ENCODE measurements around the gene OSBPL5. TPM values are rescaled to one million over a fixed set of nuclear protein-coding genes. Genes with fewer than 3 reads are reported as not detected.

OSBPL5 gene
- total RNA-seq, 1 experiment from 2014 or later = 115 TPM

GRCh38 chr11:3186166-3186953, 21.2 kb upstream of the OSBPL5 start:
- TF ChIP-seq, protein P1, sequence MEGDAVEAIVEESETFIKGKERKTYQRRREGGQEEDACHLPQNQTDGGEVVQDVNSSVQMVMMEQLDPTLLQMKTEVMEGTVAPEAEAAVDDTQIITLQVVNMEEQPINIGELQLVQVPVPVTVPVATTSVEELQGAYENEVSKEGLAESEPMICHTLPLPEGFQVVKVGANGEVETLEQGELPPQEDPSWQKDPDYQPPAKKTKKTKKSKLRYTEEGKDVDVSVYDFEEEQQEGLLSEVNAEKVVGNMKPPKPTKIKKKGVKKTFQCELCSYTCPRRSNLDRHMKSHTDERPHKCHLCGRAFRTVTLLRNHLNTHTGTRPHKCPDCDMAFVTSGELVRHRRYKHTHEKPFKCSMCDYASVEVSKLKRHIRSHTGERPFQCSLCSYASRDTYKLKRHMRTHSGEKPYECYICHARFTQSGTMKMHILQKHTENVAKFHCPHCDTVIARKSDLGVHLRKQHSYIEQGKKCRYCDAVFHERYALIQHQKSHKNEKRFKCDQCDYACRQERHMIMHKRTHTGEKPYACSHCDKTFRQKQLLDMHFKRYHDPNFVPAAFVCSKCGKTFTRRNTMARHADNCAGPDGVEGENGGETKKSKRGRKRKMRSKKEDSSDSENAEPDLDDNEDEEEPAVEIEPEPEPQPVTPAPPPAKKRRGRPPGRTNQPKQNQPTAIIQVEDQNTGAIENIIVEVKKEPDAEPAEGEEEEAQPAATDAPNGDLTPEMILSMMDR (IDR thresholded peaks at IDR 0.05; ENCODE audit: unreplicated experiment) = no peak

DNA sequence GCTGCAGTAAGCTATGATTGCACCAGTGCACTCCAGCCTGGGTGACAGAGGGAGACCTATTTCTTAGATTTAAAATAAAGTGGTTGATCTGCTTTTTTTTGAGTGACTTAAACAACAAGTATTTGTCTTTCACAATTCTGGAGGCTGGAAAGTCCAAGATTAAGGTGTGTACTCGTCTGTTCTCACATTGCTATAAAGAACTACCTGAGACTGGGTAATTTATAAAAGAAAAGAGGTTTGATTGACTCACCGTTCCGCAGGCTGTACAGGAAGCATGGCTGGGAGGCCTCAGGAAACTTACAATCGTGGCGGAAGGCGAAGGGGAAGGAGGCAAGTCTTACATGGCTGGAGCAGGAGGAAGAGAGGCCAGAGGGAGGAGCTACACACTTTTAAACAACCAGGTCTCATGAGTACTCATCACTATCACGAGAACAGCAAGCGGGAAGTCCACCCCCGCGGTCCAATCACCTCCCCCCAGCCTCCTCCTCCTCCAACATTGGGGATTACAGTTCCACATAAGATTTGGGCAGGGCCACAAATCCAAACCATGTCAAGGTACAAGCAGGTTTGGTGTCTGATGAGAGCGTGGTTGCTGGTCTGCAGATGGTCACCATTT, 19.7 kb upstream of the OSBPL5 start:
- TF ChIP-seq, protein P1 (IDR thresholded peaks at IDR 0.05; ENCODE audit: unreplicated experiment) = no peak
- DNase-seq (ENCODE audit: unreplicated experiment) = no peak
- intact Hi-C loops (cut with micrococcal nuclease) = no loop called here
- peaks cover 17% of the 10 kb centered on the region for H3K27me3 Mint-ChIP-seq (ENCODE audit: insufficient read depth, unreplicated experiment)
- H3K4me3 Mint-ChIP-seq (ENCODE audit: unreplicated experiment) = no peak overlapping the region
- POLR2A ChIA-PET = no interaction called here
- CTCF ChIA-PET = interaction anchor here (0.8 kb wide), 1 partner anchor 148 kb away, joined by 4 read pairs; no protein-coding TSS in a partner anchor
- no peaks in the 10 kb centered on the region for H3K4me1 Mint-ChIP-seq (ENCODE audit: insufficient read depth, unreplicated experiment)
- no TSS peak for BruUV-seq (replicated peaks)
- no peaks in the 10 kb centered on the region for H3K9me3 Mint-ChIP-seq (ENCODE audit: unreplicated experiment)
- H3K27ac Mint-ChIP-seq (ENCODE audit: low read depth, unreplicated experiment) = no peak overlapping the region
- no peaks in the 10 kb centered on the region for H3K36me3 Mint-ChIP-seq (ENCODE audit: insufficient read depth, unreplicated experiment)

More at GRCh38 chr11:3186166-3186953, 21.2 kb upstream of the OSBPL5 start:
- no peak for DNase-seq (ENCODE audit: unreplicated experiment)
- no peak overlapping the region for H3K4me3 Mint-ChIP-seq (ENCODE audit: unreplicated experiment)
- no peaks in the 10 kb centered on the region for H3K9me3 Mint-ChIP-seq (ENCODE audit: unreplicated experiment)
- BruUV-seq (replicated peaks) = no TSS peak
- peaks cover 17% of the 10 kb centered on the region for H3K27me3 Mint-ChIP-seq (ENCODE audit: insufficient read depth, unreplicated experiment)
- H3K36me3 Mint-ChIP-seq (ENCODE audit: insufficient read depth, unreplicated experiment) = no peaks in the 10 kb centered on the region
- intact Hi-C loops (cut with micrococcal nuclease) = no loop called here
- H3K4me1 Mint-ChIP-seq (ENCODE audit: insufficient read depth, unreplicated experiment) = no peaks in the 10 kb centered on the region
- H3K27ac Mint-ChIP-seq (ENCODE audit: low read depth, unreplicated experiment) = no peak overlapping the region
- POLR2A ChIA-PET = no interaction called here
- CTCF ChIA-PET = no interaction called here

GRCh38 chr11:3183523-3183922, 18.4 kb upstream of the OSBPL5 start:
- H3K27ac Mint-ChIP-seq (ENCODE audit: low read depth, unreplicated experiment) = no peak overlapping the region
- no peaks in the 10 kb centered on the region for H3K36me3 Mint-ChIP-seq (ENCODE audit: insufficient read depth, unreplicated experiment)
- ChIA-PET POLR2A (no interaction called here), CTCF (no interaction called here)
- TF ChIP-seq, protein P1 (IDR thresholded peaks at IDR 0.05; ENCODE audit: unreplicated experiment) = no peak
- no peak overlapping the region for H3K4me3 Mint-ChIP-seq (ENCODE audit: unreplicated experiment)
- no peaks in the 10 kb centered on the region for H3K4me1 Mint-ChIP-seq (ENCODE audit: insufficient read depth, unreplicated experiment)
- BruUV-seq (replicated peaks) = no TSS peak
- peaks cover 17% of the 10 kb centered on the region for H3K27me3 Mint-ChIP-seq (ENCODE audit: insufficient read depth, unreplicated experiment)
- DNase-seq (ENCODE audit: unreplicated experiment) = no peak
- intact Hi-C loops (cut with micrococcal nuclease) = no loop called here
- no peaks in the 10 kb centered on the region for H3K9me3 Mint-ChIP-seq (ENCODE audit: unreplicated experiment)

GRCh38 chr11:3182462-3182852, 17.3 kb upstream of the OSBPL5 start:
- Mint-ChIP-seq H3K27ac (ENCODE audit: low read depth, unreplicated experiment) (no peak overlapping the region), H3K36me3 (ENCODE audit: insufficient read depth, unreplicated experiment) (no peaks in the 10 kb centered on the region), H3K4me3 (ENCODE audit: unreplicated experiment) (no peak overlapping the region), H3K27me3 (ENCODE audit: insufficient read depth, unreplicated experiment) (peaks cover 10% of the 10 kb centered on the region), H3K9me3 (ENCODE audit: unreplicated experiment) (no peaks in the 10 kb centered on the region), H3K4me1 (ENCODE audit: insufficient read depth, unreplicated experiment) (no peaks in the 10 kb centered on the region)
- TF ChIP-seq, protein P1 (IDR thresholded peaks at IDR 0.05; ENCODE audit: unreplicated experiment) = no peak
- ChIA-PET CTCF (no interaction called here), POLR2A (interaction anchor here (0.7 kb wide), 1 partner anchor 52 kb away, joined by 3 read pairs; no protein-coding TSS in a partner anchor)
- intact Hi-C loops (cut with micrococcal nuclease) = no loop called here
- DNase-seq (ENCODE audit: unreplicated experiment) = no peak
- no TSS peak for BruUV-seq (replicated peaks)

All from MCF 10A (cell line).